SU-DHL-6 (cell line): Measurements from ENCODE around the gene CCDC134.

Experiments used
- CTCF ChIP-seq: fragments of 200-600 bp; sonication (generic); IDR thresholded peaks from one replicate; pipeline ENCODE4 v1.5.1; 2017; ENCODE audit warnings: antibody characterized with exemption, mild to moderate bottlenecking, low read length, moderate library complexity; ENCODE audit not compliant: insufficient read depth, poor library complexity, severe bottlenecking
- EZH2phosphoT487 ChIP-seq: fragments of 200-600 bp; sonication (generic), shearing (Covaris generic); conservative IDR thresholded peaks from 2 replicates; pipeline ENCODE4 v1.6.1; 2018; ENCODE audit warnings: mild to moderate bottlenecking, antibody characterized with exemption, low read length, moderate library complexity, mixed read lengths

GRCh38 chr22:41821471-41822316, 21.2 kb downstream of the CCDC134 start:
- TF ChIP-seq CTCF: no peak
- TF ChIP-seq EZH2phosphoT487: no peak
